ENCODE results near the gene ARHGAP44. TPM values are rescaled to one million over a fixed set of nuclear protein-coding genes. Genes with fewer than 3 reads are reported as not detected.

The ARHGAP44 gene
- total RNA-seq, 1 experiment from 2014 or later, result 7.3 TPM

DNA sequence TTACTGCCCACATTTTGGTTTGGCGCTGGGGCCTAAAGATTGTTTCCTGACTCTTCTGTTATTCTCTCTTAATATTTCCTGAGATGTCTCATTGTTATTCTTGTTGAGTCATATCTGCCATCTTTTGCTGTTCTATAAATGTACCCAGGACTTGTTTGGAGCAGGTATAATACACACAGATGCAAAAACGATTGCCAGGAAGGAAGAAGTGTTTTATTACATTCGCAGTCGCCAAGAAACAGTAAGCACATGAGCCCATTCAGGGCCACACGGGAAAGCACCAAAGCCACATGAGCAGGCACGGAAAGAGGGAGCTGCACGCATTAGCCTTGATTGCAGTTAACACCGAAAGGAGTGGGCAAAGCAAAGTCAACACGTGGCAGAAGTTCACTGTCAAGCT is 70.2 kb downstream of the ARHGAP44 start:
- H3K9ac ChIP-seq (ENCODE audit: low read length), result no peak overlapping the region
- no peaks in the 10 kb centered on the region for H3K9me3 ChIP-seq (ENCODE audit: control insufficient read depth in 1 of 2, insufficient read depth in 1 of 2, low read depth in 1 of 2, low read length in 2 of 2)
- no peak for ATAC-seq
- no peak overlapping the region for H3K4me2 ChIP-seq (ENCODE audit: low read length)
- no TSS peak for BruUV-seq (replicated peaks)
- ChIA-PET CTCF (no interaction called here), RAD21 (ENCODE audit: low non-redundant PET in 1 of 2, low total read pairs in 2 of 2, uncharacterized antibody in 2 of 2, unreplicated experiment in 2 of 2) (no interaction called here), POLR2A (no interaction called here)
- H3K36me3 ChIP-seq (ENCODE audit: control insufficient read depth in 1 of 2, insufficient read depth in 2 of 2, low read length in 2 of 2), result no peaks in the 10 kb centered on the region
- no peaks in the 10 kb centered on the region for H3K4me1 ChIP-seq (ENCODE audit: control insufficient read depth in 1 of 2, insufficient read depth in 2 of 2, low read length in 2 of 2)
- no peaks in the 10 kb centered on the region for H4K20me1 ChIP-seq (ENCODE audit: insufficient read depth)
- H3K79me2 ChIP-seq (ENCODE audit: insufficient read depth, low read length), result no peaks in the 10 kb centered on the region
- H2AFZ ChIP-seq (ENCODE audit: low read depth, low read length, poor library complexity, severe bottlenecking), result no peak overlapping the region
- H3K27me3 ChIP-seq (ENCODE audit: insufficient read depth, low read length), result no peaks in the 10 kb centered on the region
- TF ChIP-seq CBX3 (IDR thresholded peaks at IDR 0.05; ENCODE audit: low read depth), result no peak
- no peak for TF ChIP-seq JUND (IDR thresholded peaks at IDR 0.05)
- TF ChIP-seq, protein P1, sequence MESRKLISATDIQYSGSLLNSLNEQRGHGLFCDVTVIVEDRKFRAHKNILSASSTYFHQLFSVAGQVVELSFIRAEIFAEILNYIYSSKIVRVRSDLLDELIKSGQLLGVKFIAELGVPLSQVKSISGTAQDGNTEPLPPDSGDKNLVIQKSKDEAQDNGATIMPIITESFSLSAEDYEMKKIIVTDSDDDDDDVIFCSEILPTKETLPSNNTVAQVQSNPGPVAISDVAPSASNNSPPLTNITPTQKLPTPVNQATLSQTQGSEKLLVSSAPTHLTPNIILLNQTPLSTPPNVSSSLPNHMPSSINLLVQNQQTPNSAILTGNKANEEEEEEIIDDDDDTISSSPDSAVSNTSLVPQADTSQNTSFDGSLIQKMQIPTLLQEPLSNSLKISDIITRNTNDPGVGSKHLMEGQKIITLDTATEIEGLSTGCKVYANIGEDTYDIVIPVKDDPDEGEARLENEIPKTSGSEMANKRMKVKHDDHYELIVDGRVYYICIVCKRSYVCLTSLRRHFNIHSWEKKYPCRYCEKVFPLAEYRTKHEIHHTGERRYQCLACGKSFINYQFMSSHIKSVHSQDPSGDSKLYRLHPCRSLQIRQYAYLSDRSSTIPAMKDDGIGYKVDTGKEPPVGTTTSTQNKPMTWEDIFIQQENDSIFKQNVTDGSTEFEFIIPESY (IDR thresholded peaks at IDR 0.05; ENCODE audit: extremely low read depth, insufficient replicate concordance, low read length), result no peak
- TF ChIP-seq SP1 (IDR thresholded peaks at IDR 0.05; ENCODE audit: low read depth), result no peak
- no peak for TF ChIP-seq YY1 (IDR thresholded peaks at IDR 0.05; ENCODE audit: extremely low read depth, insufficient replicate concordance, low read depth, low read length)
- no peak for TF ChIP-seq EZH2 (IDR thresholded peaks at IDR 0.05)
- no peak for TF ChIP-seq FOSL1 (IDR thresholded peaks at IDR 0.05; ENCODE audit: low read depth)
- no peak for TF ChIP-seq ELF1 (IDR thresholded peaks at IDR 0.05; ENCODE audit: borderline replicate concordance, low read depth)
- no peak for TF ChIP-seq TCF7L2 (IDR thresholded peaks at IDR 0.05; ENCODE audit: borderline replicate concordance, extremely low read depth, insufficient read depth, insufficient read length)
- TF ChIP-seq, protein P2, sequence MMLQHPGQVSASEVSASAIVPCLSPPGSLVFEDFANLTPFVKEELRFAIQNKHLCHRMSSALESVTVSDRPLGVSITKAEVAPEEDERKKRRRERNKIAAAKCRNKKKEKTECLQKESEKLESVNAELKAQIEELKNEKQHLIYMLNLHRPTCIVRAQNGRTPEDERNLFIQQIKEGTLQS (IDR thresholded peaks at IDR 0.05), result no peak
- TF ChIP-seq, protein P3, sequence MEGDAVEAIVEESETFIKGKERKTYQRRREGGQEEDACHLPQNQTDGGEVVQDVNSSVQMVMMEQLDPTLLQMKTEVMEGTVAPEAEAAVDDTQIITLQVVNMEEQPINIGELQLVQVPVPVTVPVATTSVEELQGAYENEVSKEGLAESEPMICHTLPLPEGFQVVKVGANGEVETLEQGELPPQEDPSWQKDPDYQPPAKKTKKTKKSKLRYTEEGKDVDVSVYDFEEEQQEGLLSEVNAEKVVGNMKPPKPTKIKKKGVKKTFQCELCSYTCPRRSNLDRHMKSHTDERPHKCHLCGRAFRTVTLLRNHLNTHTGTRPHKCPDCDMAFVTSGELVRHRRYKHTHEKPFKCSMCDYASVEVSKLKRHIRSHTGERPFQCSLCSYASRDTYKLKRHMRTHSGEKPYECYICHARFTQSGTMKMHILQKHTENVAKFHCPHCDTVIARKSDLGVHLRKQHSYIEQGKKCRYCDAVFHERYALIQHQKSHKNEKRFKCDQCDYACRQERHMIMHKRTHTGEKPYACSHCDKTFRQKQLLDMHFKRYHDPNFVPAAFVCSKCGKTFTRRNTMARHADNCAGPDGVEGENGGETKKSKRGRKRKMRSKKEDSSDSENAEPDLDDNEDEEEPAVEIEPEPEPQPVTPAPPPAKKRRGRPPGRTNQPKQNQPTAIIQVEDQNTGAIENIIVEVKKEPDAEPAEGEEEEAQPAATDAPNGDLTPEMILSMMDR (IDR thresholded peaks at IDR 0.05 in 2 of 3, conservative IDR thresholded peaks at IDR 0.05 in 1 of 3; ENCODE audit: borderline replicate concordance in 1 of 3, insufficient read depth in 1 of 3, low read depth in 2 of 3, low read length in 2 of 3), result no peak
- TF ChIP-seq ZNF274 (IDR thresholded peaks at IDR 0.05; ENCODE audit: low read depth, low read length), result no peak
- TF ChIP-seq SRF (IDR thresholded peaks at IDR 0.05; ENCODE audit: low read depth), result no peak
- no peak for TF ChIP-seq RAD21 (IDR thresholded peaks at IDR 0.05; ENCODE audit: low read depth)
- no peak for TF ChIP-seq SIN3A (IDR thresholded peaks at IDR 0.05; ENCODE audit: low read depth)
- TF ChIP-seq, protein P4, sequence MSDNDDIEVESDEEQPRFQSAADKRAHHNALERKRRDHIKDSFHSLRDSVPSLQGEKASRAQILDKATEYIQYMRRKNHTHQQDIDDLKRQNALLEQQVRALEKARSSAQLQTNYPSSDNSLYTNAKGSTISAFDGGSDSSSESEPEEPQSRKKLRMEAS (IDR thresholded peaks at IDR 0.05), result no peak
- no peak for TF ChIP-seq EZH2phosphoT487 (IDR thresholded peaks at IDR 0.05; ENCODE audit: borderline replicate concordance)
- TF ChIP-seq, protein P5, sequence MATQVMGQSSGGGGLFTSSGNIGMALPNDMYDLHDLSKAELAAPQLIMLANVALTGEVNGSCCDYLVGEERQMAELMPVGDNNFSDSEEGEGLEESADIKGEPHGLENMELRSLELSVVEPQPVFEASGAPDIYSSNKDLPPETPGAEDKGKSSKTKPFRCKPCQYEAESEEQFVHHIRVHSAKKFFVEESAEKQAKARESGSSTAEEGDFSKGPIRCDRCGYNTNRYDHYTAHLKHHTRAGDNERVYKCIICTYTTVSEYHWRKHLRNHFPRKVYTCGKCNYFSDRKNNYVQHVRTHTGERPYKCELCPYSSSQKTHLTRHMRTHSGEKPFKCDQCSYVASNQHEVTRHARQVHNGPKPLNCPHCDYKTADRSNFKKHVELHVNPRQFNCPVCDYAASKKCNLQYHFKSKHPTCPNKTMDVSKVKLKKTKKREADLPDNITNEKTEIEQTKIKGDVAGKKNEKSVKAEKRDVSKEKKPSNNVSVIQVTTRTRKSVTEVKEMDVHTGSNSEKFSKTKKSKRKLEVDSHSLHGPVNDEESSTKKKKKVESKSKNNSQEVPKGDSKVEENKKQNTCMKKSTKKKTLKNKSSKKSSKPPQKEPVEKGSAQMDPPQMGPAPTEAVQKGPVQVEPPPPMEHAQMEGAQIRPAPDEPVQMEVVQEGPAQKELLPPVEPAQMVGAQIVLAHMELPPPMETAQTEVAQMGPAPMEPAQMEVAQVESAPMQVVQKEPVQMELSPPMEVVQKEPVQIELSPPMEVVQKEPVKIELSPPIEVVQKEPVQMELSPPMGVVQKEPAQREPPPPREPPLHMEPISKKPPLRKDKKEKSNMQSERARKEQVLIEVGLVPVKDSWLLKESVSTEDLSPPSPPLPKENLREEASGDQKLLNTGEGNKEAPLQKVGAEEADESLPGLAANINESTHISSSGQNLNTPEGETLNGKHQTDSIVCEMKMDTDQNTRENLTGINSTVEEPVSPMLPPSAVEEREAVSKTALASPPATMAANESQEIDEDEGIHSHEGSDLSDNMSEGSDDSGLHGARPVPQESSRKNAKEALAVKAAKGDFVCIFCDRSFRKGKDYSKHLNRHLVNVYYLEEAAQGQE (IDR thresholded peaks at IDR 0.05; ENCODE audit: low read depth), result no peak
- TF ChIP-seq POLR2AphosphoS5 (IDR thresholded peaks at IDR 0.05; ENCODE audit: low read depth, low read length), result no peak
- TF ChIP-seq CEBPB (IDR thresholded peaks at IDR 0.05; ENCODE audit: low read depth), result no peak
- intact Hi-C loops (cut with micrococcal nuclease), result no loop called here
- 0 out of 2 replicates have a peak, but pooled peaks cover 2% of the 10 kb centered on the region for H3K9me2 ChIP-seq (ENCODE audit: insufficient read depth)
- DNase-seq (ENCODE audit: low read depth, low spot score), result no peak
- no peak overlapping the region for H3K4me3 ChIP-seq (replicated peaks in 1 of 2; ENCODE audit: low read depth in 1 of 2, low read length in 2 of 2)
- H3K27ac ChIP-seq (ENCODE audit: low read depth, low read length), result no peak overlapping the region
